Measurements from ENCODE around the gene ISG15.
"Not testable (repeated sequence)": the region's sequence is repeated elsewhere in the genome, so short reads cannot be mapped to it uniquely, and the experiment has no call there.

The ISG15 gene

GRCh38 chr1:1013922-1014648 is 788 bp downstream of the ISG15 start:
- DNase-seq: peak; percentile 40

- peak; percentile 30 for DNase-seq
Observed at GRCh38 chr1:1014799-1015681, 1.7 kb downstream of the ISG15 start.

GRCh38 chr1:1017397-1018320 is 4.4 kb downstream of the ISG15 start:
- DNase-seq: not testable (repeated sequence)

GRCh38 chr1:1018321-1018685 is 5.0 kb downstream of the ISG15 start:
- DNase-seq: not testable (repeated sequence)

GRCh38 chr1:1019122-1019999 is 6.1 kb downstream of the ISG15 start:
- peak; percentile 83 for DNase-seq

GRCh38 chr1:1020000-1020404 is 6.7 kb downstream of the ISG15 start, which contains the start of gene AGRN:
Gene AGRN, plus strand, starts transcription at chr1:1020120. Its CDS starts 53 bp downstream, at chr1:1020173.
- no peak for DNase-seq

GRCh38 chr1:1020415-1021009 is 7.2 kb downstream of the ISG15 start:
- no peak for DNase-seq

GRCh38 chr1:1021010-1021919 is 8.0 kb downstream of the ISG15 start:
- DNase-seq: peak; percentile 87

GRCh38 chr1:1021920-1022259 is 8.6 kb downstream of the ISG15 start:
- DNase-seq: no peak

- no peak for DNase-seq
Observed at GRCh38 chr1:1022302-1023009, 9.2 kb downstream of the ISG15 start.

- no peak for DNase-seq
Observed at GRCh38 chr1:1023700-1024099, 10.4 kb downstream of the ISG15 start.

- no peak for DNase-seq
Observed at GRCh38 chr1:1024149-1024770, 11.0 kb downstream of the ISG15 start.

GRCh38 chr1:1024771-1025699 is 11.7 kb downstream of the ISG15 start:
- DNase-seq: peak; percentile 53

- DNase-seq: no peak
Observed at GRCh38 chr1:1025730-1026129, 12.4 kb downstream of the ISG15 start.

- no peak for DNase-seq
Observed at GRCh38 chr1:1026599-1027413, 13.5 kb downstream of the ISG15 start.

GRCh38 chr1:1027791-1028190 is 14.5 kb downstream of the ISG15 start:
- no peak for DNase-seq

Data from fibroblast of skin of back (primary cell).